OCI-LY7 (cell line): Measurements from ENCODE around the gene CCNG2. TPM values are rescaled to one million over a fixed set of nuclear protein-coding genes. Genes with fewer than 3 reads are reported as not detected.

ENCODE experiments used
- BruUV-seq: library from RNA; stranded (reverse); fragments of 400-500 nt; replicated peaks from 2 replicates; lab custom pipeline; 2021; lab: Mats Ljungman, UMichigan
- CTCF ChIA-PET: fragments of 300-600 bp; sonication (Branson Sonifier 250); formaldehyde crosslinking; loops from one replicate; lab custom pipeline; 2022; ENCODE audit warnings: antibody characterized with exemption; ENCODE audit not compliant: unreplicated experiment; lab: Charles Lee
- POLR2A ChIA-PET: fragments of 300-600 bp; sonication (Branson Sonifier 250); formaldehyde crosslinking; loops from one replicate; lab custom pipeline; 2022; ENCODE audit warnings: antibody characterized with exemption; lab: Charles Lee
- DNase-seq: peaks from one replicate; pipeline ENCODE4 v3.0.0-alpha.2; 2015; ENCODE audit warnings: low spot score
- H2AFZ ChIP-seq: fragments of 200-600 bp; sonication (generic), shearing (Covaris generic); 2 replicates; pipeline ENCODE4 v1.6.1; 2014; ENCODE audit warnings: mild to moderate bottlenecking, antibody characterized with exemption, low read length, moderate library complexity
- H3K27ac ChIP-seq: fragments of 200-600 bp; sonication (generic); 2 replicates; pipeline ENCODE4 v1.5.1; 2014; ENCODE audit warnings: mixed run types, low read depth, mild to moderate bottlenecking, moderate library complexity, low read length, inconsistent platforms; ENCODE audit not compliant: poor library complexity, severe bottlenecking
- H3K36me3 ChIP-seq: fragments of 200-600 bp; sonication (generic); 2 replicates; pipeline ENCODE4 v1.6.1; 2014; ENCODE audit warnings: mild to moderate bottlenecking, antibody characterized with exemption, low read length, moderate library complexity, mixed read lengths; ENCODE audit not compliant: insufficient read depth
- H3K4me1 ChIP-seq: fragments of 200-600 bp; sonication (generic); 2 replicates; pipeline ENCODE4 v1.5.1; 2014; ENCODE audit warnings: mild to moderate bottlenecking, low read length; ENCODE audit not compliant: insufficient read depth, poor library complexity, severe bottlenecking
- H3K4me2 ChIP-seq: fragments of 200-600 bp; sonication (generic); 2 replicates; pipeline ENCODE4 v1.6.1; 2014; ENCODE audit warnings: mild to moderate bottlenecking, low read length
- H3K4me3 ChIP-seq: fragments of 200-600 bp; sonication (generic); 2 replicates; pipeline ENCODE4 v1.5.1; 2014; ENCODE audit warnings: mild to moderate bottlenecking, low read depth, low read length; ENCODE audit not compliant: poor library complexity, severe bottlenecking
- H3K79me2 ChIP-seq: fragments of 200-600 bp; sonication (generic); 2 replicates; pipeline ENCODE4 v1.6.1; 2016; ENCODE audit warnings: low read depth, mild to moderate bottlenecking, low read length, moderate library complexity, mixed read lengths; ENCODE audit not compliant: insufficient read depth
- H3K9me2 ChIP-seq: fragments of 200-600 bp; sonication (generic); 2 replicates; pipeline ENCODE4 v1.6.1; 2016; ENCODE audit warnings: mild to moderate bottlenecking, low read length, mixed read lengths; ENCODE audit not compliant: insufficient read depth
- H3K9me3 ChIP-seq: fragments of 200-600 bp; sonication (generic); 2 replicates; pipeline ENCODE4 v1.6.1; 2014; ENCODE audit warnings: mild to moderate bottlenecking, mixed run types, low read length, mixed read lengths
- H4K20me1 ChIP-seq: fragments of 200-600 bp; sonication (generic); 2 replicates; pipeline ENCODE4 v1.6.1; 2014; ENCODE audit warnings: mild to moderate bottlenecking, antibody characterized with exemption, low read length, moderate library complexity, mixed read lengths; ENCODE audit not compliant: insufficient read depth
- EZH2phosphoT487 ChIP-seq: fragments of 200-600 bp; sonication (generic); IDR thresholded peaks from 2 replicates; pipeline ENCODE4 v1.6.1; 2018; ENCODE audit warnings: low read depth, borderline replicate concordance, mild to moderate bottlenecking, mixed run types, antibody characterized with exemption, low read length, moderate library complexity, mixed read lengths
- intact Hi-C: fragments of 100-400 bp; cut with micrococcal nuclease; formaldehyde crosslinking; loops from one replicate; pipeline ENCODE4 v1.10.0; 2022; ENCODE audit not compliant: unreplicated experiment
- total RNA-seq, 2 experiments: library from RNA; depleted of rRNA in 1 of 2; stranded (reverse); fragments of >200 nt in 1 of 2; shearing (Covaris generic) in 1 of 2; gene quantifications; 2 replicates each; pipeline ENCODE4 v1.2.3, GENCODE V29; 2014 to 2022
- TF ChIP-seq, protein P1 (sequence below): fragments of 200-600 bp; sonication (generic); conservative IDR thresholded peaks from 2 replicates; pipeline ENCODE4 v1.5.1; 2014; ENCODE audit warnings: mild to moderate bottlenecking, antibody characterized with exemption, low read length, moderate library complexity, mixed read lengths

The CCNG2 gene
- total RNA-seq, 2 experiments from 2014 or later = 16.6 to 87.4 TPM

DNA sequence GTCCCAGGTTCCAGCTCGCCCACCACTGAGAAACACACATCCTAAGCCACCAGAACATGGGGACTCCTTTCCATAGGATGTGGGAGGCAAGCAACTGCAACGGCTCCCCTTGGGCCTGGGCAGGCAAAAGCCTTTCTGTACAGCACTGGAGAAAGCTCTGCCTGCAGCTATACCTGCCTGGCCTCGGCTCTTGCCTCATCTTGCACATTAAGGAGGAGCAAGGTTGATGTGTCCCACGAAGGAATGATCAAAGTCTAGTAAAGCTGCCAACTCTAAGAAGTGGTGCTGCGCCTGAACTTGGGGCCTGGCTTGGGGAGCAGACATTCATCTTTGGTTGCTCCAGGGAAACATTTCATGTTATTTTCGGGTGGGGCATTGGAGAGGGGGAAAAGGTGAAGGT, 19.6 kb downstream of the CCNG2 start:
- Histone ChIP-seq H3K4me1 (no peaks in the 10 kb centered on the region), H3K9me3 (no peaks in the 10 kb centered on the region), H3K36me3 (no peaks in the 10 kb centered on the region), H3K27ac (no peak overlapping the region), H3K79me2 (no peaks in the 10 kb centered on the region), H3K4me2 (no peak overlapping the region), H4K20me1 (no peaks in the 10 kb centered on the region), H3K4me3 (no peak overlapping the region), H3K9me2 (no peaks in the 10 kb centered on the region), H2AFZ (no peak overlapping the region)
- DNase-seq = no peak
- CTCF ChIA-PET = no interaction called here
- intact Hi-C loops = no loop called here
- POLR2A ChIA-PET = interaction anchor here (0.6 to 2.7 kb wide), 4 partner anchors 11 to 1482 kb away, joined by 3 to 10 read pairs (median 7); no protein-coding TSS in a partner anchor
- no peak for TF ChIP-seq EZH2phosphoT487
- TF ChIP-seq, protein P1, sequence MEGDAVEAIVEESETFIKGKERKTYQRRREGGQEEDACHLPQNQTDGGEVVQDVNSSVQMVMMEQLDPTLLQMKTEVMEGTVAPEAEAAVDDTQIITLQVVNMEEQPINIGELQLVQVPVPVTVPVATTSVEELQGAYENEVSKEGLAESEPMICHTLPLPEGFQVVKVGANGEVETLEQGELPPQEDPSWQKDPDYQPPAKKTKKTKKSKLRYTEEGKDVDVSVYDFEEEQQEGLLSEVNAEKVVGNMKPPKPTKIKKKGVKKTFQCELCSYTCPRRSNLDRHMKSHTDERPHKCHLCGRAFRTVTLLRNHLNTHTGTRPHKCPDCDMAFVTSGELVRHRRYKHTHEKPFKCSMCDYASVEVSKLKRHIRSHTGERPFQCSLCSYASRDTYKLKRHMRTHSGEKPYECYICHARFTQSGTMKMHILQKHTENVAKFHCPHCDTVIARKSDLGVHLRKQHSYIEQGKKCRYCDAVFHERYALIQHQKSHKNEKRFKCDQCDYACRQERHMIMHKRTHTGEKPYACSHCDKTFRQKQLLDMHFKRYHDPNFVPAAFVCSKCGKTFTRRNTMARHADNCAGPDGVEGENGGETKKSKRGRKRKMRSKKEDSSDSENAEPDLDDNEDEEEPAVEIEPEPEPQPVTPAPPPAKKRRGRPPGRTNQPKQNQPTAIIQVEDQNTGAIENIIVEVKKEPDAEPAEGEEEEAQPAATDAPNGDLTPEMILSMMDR = no peak
- no TSS peak for BruUV-seq

DNA sequence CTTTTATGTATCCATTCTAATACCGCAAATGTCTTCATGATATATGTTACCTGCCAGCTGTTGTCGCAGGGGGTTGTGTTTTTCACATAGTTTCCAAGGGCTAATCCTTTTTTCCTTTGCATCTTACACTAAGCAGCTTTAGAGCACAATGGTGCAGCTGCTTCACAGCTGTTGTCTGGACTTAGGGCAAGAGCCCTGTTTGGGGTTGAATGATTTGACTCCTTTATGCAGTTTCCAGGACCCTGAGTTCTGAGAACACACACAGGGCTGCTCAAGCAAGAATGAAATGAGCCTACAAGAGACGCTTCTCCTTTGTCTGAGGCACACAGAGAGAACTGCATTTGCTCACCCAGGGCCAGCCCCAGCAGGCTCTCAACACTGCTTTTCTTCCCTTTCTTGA, 20.2 kb downstream of the CCNG2 start:
- no peaks in the 10 kb centered on the region for H3K36me3 ChIP-seq
- H3K9me2 ChIP-seq = no peaks in the 10 kb centered on the region
- no peaks in the 10 kb centered on the region for H3K4me1 ChIP-seq
- BruUV-seq = no TSS peak
- DNase-seq = no peak
- ChIA-PET POLR2A (interaction anchor here (0.5 to 2.7 kb wide), 5 partner anchors 11 to 1482 kb away, joined by 3 to 10 read pairs (median 5); no protein-coding TSS in a partner anchor), CTCF (no interaction called here)
- no peak overlapping the region for H2AFZ ChIP-seq
- H3K79me2 ChIP-seq = no peaks in the 10 kb centered on the region
- intact Hi-C loops = no loop called here
- no peaks in the 10 kb centered on the region for H3K9me3 ChIP-seq
- no peak overlapping the region for H3K27ac ChIP-seq
- H4K20me1 ChIP-seq = no peaks in the 10 kb centered on the region
- TF ChIP-seq EZH2phosphoT487 = no peak
- TF ChIP-seq, protein P1 = no peak
- no peak overlapping the region for H3K4me2 ChIP-seq
- no peak overlapping the region for H3K4me3 ChIP-seq

GRCh38 chr4:77178560-77178959, 21.6 kb downstream of the CCNG2 start:
- Histone ChIP-seq H3K9me2 (no peaks in the 10 kb centered on the region), H3K4me1 (no peaks in the 10 kb centered on the region), H3K9me3 (no peaks in the 10 kb centered on the region), H2AFZ (no peak overlapping the region), H3K79me2 (no peaks in the 10 kb centered on the region), H3K4me2 (no peak overlapping the region), H3K36me3 (no peaks in the 10 kb centered on the region), H3K4me3 (no peak overlapping the region), H4K20me1 (no peaks in the 10 kb centered on the region), H3K27ac (no peak overlapping the region)
- POLR2A ChIA-PET = interaction anchor here (0.5 to 2.7 kb wide), 5 partner anchors 9 to 133 kb away, joined by 3 to 12 read pairs (median 6); no protein-coding TSS in a partner anchor
- CTCF ChIA-PET = interaction anchor here (1.9 kb wide), 1 partner anchor 25 kb away, joined by 6 read pairs; no protein-coding TSS in a partner anchor
- DNase-seq = no peak
- no peak for TF ChIP-seq EZH2phosphoT487
- TF ChIP-seq, protein P1 = no peak
- intact Hi-C loops = no loop called here
- BruUV-seq = no TSS peak
